Activated CD8-positive, alpha-beta memory T cell treated with anti-CD3 and anti-CD28 coated beads, Interleukin-2, amount 50 U/mL, for 1 hour (primary cell): ENCODE data around the gene LRP1.

ENCODE experiments used
- DNase-seq: peaks from one replicate; pipeline ENCODE4 v3.0.0-alpha.2; 2020; ENCODE audit errors: extremely low read depth

Gene LRP1

GRCh38 chr12:57127726-57128518 is at the start of gene LRP1:
LRP1 (plus strand) TSS chr12:57128483; CDS start chr12:57128965, 482 bp downstream.
- no peak for DNase-seq

GRCh38 chr12:57078519-57079404 is 49.5 kb upstream of the LRP1 start, which contains the start of gene NEMP1:
NEMP1 (minus strand) TSS chr12:57078791; CDS start chr12:57078745, 46 bp downstream.
- DNase-seq: peak; percentile 96

DNA sequence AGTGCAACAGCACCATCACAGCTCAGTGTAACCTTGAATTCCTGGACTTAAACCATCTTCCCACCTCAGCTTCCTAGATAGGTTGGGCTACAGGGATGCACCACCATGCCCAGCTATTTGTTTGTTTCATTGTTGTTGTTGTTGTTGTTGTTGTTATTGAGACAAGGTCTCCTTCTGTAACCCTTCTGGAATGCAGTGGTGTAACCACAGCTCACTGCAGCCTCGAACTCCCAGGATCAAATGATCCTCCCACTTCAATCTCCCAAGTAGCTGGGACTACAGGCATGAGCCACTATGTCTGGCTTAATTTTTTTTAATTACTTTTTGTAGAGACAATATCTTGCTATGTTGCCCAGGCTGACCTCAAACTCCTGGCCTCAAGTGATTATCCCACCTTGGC is 48.5 kb upstream of the LRP1 start:
- no peak for DNase-seq

- DNase-seq: no peak
Measured at GRCh38 chr12:57080855-57081254, 47.4 kb upstream of the LRP1 start.

DNA sequence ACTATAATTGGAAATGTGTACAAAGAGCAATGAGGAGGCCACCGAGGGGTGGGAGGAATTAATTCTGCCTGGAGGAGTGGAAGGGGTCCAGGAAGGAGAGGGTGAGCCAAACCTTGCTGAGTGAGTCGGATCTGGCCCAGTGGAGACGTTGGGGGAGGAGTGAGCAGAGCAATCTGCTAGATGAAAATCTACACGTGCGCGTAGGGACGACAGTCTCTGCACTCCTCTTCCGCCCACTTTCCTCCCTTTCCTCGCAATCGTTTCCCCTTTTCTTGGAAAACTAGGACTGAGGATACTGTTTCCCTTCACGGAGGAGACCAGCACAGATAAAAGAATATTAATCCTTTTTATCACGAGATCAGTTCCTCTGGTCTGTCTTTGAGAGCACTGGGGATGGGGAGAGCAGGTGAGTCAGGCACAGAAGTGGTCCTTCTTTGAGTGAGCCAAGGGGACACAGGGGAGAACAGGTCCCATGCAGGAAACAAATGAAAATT is 42.2 kb upstream of the LRP1 start:
- DNase-seq: no peak

- no peak for DNase-seq
Measured at GRCh38 chr12:57086493-57087009, 41.7 kb upstream of the LRP1 start.

GRCh38 chr12:57087010-57087690 is 41.1 kb upstream of the LRP1 start:
- DNase-seq: peak; percentile 90

GRCh38 chr12:57087691-57088353 is 40.5 kb upstream of the LRP1 start:
- peak; percentile 73 for DNase-seq

DNA sequence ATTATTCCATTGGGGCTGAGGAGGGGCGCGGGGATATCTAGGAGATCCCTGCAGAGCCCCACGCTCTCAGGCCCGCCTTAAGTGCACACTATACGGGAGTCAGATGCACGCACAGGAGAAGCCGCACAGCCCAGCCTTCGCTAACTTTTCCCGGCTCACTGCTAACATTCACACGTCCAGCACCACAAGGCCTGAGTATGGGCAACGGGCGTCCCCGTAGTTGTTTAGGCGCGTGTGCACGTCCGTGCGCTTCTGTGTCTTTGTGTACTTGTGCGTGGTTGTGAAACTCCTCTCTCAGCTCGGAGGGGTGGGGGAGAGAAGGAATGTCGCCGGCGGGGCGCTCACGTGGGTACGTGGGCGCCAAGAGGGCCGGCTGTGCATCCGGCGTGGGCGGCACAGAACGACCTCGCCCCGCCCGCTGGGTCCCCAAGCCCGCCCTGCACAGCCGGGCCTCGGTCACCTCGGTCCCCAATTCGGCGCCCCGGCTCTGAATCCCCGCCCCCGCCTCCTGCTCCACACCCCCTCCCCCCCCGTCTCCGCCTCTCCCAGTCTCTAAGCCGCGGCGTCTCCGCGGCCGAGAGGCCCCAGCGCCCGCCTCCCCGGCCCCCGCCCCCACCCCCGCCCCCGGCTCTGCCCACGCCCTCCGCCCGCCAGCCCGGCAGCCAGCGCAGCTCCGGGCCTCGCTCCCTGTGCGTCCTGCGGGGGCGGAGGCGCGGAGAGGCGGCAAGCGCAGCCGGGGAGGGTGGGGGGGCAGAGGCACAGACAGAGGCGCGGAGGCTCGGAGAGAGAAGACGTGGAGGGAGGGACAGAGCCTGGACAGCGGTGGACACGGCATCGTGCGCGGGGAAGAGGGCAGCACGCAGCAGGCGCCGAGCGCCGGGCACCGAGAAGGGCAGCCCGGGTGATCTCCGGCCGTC is 39.7 kb upstream of the LRP1 start, which contains the start of gene NAB2:
NAB2 (plus strand) TSS at position 761 of the 917 bp plus-strand sequence. CDS start 158 bp downstream, outside the sequence.
- DNase-seq: peak; percentile 88

DNA sequence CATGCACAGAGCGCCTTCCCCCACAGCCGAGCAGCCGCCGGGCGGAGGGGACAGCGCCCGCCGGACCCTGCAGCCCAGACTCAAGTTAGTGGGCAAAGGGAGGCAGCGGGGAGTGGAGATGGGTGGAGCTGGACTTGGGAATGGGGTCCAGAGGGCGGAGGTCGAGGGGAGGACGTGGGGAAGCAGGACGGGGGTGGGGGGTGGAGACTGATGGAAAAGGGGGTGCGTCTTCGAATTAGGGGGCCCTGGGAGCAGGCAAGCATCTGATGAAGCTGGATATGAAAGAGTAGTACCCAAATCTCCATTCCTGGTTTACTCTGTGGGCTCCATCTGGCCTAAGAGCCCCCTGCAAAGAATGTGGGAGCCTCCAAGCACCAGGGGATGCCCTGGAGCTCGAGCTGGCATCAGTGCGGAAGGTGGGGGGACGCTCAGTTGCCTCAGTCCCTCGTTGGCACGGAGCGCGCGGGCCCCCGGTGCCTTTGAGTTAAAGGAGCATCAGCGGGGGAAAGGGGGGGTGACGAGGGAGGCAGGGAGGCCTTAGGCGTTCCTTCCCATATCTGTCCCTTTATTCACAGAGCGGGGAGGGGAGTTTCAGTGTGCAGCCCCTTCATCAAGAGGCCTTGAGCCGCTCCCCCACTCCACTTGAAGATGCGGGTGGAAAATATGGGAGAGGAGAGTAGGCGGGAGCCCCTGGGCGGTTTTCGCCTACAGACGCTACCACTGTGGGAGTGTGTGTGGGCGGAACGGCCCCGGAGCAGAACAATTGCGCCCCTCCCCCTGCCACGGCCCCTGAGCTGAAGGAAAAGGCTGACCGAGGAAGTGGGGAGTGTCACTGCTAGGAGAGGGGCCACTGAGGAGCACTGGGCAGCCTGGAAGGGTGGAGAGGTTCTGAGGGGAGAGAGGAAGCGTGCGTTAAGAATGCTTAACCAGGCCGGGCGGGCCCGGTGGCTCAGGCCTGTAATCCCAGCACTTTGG is 38.7 kb upstream of the LRP1 start:
- DNase-seq: no peak

DNA sequence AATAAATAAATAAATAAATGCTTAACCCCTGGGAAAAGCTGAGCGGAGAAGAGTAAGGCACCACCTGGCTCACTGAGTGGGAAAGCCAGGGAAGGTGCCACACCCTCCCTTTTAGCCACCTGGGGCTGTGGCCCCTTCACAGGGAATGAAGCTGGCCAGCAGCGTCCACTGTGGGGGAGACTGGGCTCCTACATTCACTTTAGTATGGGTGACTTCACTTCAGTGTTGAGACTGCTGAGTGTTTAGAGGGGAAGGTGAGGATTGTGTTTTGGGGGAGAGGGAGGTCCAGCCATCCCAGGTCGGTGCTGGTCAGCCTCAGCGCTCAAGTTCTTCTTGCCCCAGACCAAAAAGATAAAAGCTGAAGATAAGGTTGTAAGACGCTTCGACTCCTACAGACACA is 37.8 kb upstream of the LRP1 start:
- no peak for DNase-seq

DNA sequence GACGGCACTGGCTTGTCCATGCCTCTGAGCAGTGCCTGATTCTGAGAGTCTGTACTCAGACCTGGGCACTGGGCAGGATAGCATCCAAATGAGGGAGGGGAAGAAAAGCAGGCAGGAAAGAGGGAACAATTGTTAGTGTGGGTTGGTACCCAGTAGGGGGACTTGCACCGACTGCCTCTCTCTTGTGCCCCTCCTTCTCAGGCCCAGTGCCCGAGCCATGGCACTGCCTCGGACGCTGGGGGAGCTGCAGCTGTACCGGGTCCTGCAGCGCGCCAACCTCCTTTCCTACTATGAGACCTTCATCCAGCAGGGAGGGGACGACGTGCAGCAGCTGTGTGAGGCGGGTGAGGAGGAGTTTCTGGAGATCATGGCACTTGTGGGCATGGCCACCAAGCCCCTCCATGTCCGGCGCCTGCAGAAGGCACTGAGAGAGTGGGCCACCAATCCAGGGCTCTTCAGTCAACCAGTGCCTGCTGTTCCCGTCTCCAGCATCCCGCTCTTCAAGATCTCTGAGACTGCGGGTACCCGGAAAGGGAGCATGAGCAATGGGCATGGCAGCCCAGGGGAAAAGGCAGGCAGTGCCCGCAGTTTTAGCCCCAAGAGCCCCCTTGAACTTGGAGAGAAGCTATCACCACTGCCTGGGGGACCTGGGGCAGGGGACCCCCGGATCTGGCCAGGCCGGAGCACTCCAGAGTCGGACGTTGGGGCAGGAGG is 37.2 kb upstream of the LRP1 start:
- no peak for DNase-seq

GRCh38 chr12:57091638-57092528 is 36.4 kb upstream of the LRP1 start:
- DNase-seq: no peak

- DNase-seq: no peak
Measured at GRCh38 chr12:57092529-57092862, 35.8 kb upstream of the LRP1 start.

DNA sequence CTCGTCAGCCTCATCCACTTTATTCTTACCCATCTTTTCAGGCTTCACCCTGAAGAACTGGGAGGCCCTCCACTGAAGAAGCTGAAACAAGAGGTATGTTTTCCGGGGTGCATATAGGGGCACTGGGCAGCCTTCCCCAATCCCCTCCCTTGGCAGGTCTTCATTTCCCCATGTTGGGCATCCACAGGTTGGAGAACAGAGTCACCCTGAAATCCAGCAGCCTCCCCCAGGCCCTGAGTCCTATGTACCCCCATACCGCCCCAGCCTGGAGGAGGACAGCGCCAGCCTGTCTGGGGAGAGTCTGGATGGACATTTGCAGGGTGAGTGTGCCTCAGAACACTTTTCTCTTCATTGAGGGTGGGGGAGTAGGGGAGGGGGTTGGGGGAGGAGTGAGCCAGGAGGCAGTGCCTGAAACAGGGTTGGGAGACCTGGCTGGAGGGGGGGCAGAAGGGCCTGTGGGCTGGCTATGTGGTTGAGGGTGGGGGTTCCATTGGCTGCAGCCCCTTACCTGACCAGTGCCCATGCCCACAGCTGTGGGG is 35.3 kb upstream of the LRP1 start:
- no peak for DNase-seq

DNA sequence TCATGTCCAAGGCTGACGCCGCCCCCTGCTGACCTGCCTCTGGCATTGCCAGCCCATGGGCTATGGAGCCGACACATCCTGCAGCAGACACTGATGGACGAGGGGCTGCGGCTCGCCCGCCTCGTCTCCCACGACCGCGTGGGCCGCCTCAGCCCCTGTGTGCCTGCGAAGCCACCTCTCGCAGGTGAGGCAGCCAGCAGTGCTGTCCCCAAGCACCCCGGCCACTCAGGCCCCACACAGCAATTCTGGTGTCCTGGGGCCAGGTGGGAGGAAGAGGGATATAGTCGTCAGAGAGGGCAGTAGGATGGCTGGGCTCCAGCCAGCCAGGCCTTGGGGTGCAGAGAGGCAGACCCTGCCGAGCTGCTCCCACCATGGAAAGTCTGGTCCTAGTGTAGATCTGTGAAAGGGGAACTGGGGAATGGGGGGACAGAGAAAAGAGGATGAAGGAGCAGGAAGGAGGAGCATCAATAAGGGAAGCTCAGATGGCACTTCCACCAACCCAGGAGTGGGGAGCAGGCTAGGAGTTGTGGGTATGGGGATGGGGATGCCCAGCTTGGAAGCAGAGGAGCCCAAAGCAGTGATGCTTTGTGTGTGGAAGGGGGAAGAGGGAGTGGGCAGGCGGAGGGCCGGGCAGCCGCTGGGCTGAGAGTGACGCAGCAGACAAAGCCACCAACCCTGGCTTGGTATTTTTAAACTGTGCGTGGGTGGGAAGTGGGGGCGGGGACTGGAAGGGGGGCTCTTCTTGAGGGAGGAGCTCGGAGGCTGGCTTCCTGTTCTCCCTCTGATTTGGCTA is 34.7 kb upstream of the LRP1 start:
- peak; percentile 64 for DNase-seq
